ENCODE measurements around the gene DPP7.

The DPP7 gene

GRCh38 chr9:137114613-137115393 lies at the start of gene DPP7:
Gene DPP7, minus strand, starts transcription at chr9:137114733. Its CDS starts 20 bp downstream, at chr9:137114713.
- H3K4me3 Mint-ChIP-seq, result peak within 1 kb of the TSS; percentile 67
- DNase-seq (ENCODE audit: low spot score in 2 of 2) (peak; percentile 57 to 63), ATAC-seq (replicated peaks; ENCODE audit: extremely low read depth, poor library complexity, severe bottlenecking) (peak; percentile 94)
- no peaks in the 10 kb centered on the region for H3K4me1 Mint-ChIP-seq
- H3K27ac Mint-ChIP-seq (ENCODE audit: low read depth), result peak within 1 kb of the TSS; percentile 51
- peaks cover 14% of the 10 kb centered on the region for H3K36me3 Mint-ChIP-seq (ENCODE audit: insufficient read depth)
- H3K9me3 Mint-ChIP-seq, result no peaks in the 10 kb centered on the region
- no peaks in the 10 kb centered on the region for H3K27me3 Mint-ChIP-seq

GRCh38 chr9:137163805-137164204 lies 49.3 kb upstream of the DPP7 start:
- no peaks in the 10 kb centered on the region for H3K9me3 Mint-ChIP-seq
- peaks cover 8% of the 10 kb centered on the region for H3K36me3 Mint-ChIP-seq (ENCODE audit: insufficient read depth)
- DNase-seq (ENCODE audit: low spot score in 2 of 2), result no peak
- no peak for ATAC-seq (replicated peaks; ENCODE audit: extremely low read depth, poor library complexity, severe bottlenecking)
- peaks cover 8% of the 10 kb centered on the region for H3K4me1 Mint-ChIP-seq
- peaks cover 43% of the 10 kb centered on the region for H3K27me3 Mint-ChIP-seq
- H3K27ac Mint-ChIP-seq (ENCODE audit: low read depth), result no peak overlapping the region
- H3K4me3 Mint-ChIP-seq, result no peak overlapping the region

- no peak overlapping the region for H3K27ac Mint-ChIP-seq (ENCODE audit: low read depth)
- ATAC-seq (replicated peaks; ENCODE audit: extremely low read depth, poor library complexity, severe bottlenecking) (no peak), DNase-seq (ENCODE audit: low spot score in 2 of 2) (no peak)
- H3K9me3 Mint-ChIP-seq, result no peaks in the 10 kb centered on the region
- peaks cover 9% of the 10 kb centered on the region for H3K4me1 Mint-ChIP-seq
- H3K27me3 Mint-ChIP-seq, result peaks cover 48% of the 10 kb centered on the region
- H3K4me3 Mint-ChIP-seq, result no peak overlapping the region
- peaks cover 8% of the 10 kb centered on the region for H3K36me3 Mint-ChIP-seq (ENCODE audit: insufficient read depth)
Measured at GRCh38 chr9:137163365-137163715, 48.8 kb upstream of the DPP7 start.

DNA sequence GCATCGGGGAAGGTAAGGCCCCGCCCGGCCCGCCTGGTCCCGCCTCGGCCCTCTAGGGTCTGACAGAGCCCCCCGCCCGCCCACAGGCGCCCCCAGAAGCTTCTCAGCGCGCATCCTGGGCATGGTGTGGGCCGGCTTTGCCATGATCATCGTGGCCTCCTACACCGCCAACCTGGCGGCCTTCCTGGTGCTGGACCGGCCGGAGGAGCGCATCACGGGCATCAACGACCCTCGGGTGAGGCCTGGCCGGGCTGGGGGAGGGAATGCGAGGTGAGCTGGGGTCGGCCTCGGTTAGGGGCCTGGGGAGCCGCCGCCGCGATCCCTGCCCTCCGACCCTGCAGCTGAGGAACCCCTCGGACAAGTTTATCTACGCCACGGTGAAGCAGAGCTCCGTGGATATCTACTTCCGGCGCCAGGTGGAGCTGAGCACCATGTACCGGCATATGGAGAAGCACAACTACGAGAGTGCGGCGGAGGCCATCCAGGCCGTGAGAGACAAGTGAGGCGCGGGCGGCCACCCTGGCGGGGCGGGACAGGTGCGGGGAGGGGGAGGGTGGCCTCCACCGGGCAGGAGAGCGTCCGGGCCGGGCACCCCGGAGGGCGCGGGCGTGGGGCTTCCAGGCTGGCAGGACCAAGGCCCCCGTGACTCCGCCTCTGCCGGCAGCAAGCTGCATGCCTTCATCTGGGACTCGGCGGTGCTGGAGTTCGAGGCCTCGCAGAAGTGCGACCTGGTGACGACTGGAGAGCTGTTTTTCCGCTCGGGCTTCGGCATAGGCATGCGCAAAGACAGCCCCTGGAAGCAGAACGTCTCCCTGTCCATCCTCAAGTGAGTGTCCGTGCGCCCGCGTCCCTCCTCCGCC lies 48.2 kb upstream of the DPP7 start:
- Mint-ChIP-seq H3K4me3 (no peak overlapping the region), H3K9me3 (no peaks in the 10 kb centered on the region), H3K27ac (ENCODE audit: low read depth) (no peak overlapping the region), H3K4me1 (peaks cover 15% of the 10 kb centered on the region), H3K36me3 (ENCODE audit: insufficient read depth) (peaks cover 8% of the 10 kb centered on the region), H3K27me3 (peaks cover 54% of the 10 kb centered on the region)
- DNase-seq (ENCODE audit: low spot score in 2 of 2), result no peak
- ATAC-seq (replicated peaks; ENCODE audit: extremely low read depth, poor library complexity, severe bottlenecking), result no peak

GRCh38 chr9:137161558-137162486 lies 47.3 kb upstream of the DPP7 start:
- peaks cover 8% of the 10 kb centered on the region for H3K36me3 Mint-ChIP-seq (ENCODE audit: insufficient read depth)
- H3K4me1 Mint-ChIP-seq, result peaks cover 15% of the 10 kb centered on the region
- H3K9me3 Mint-ChIP-seq, result no peaks in the 10 kb centered on the region
- no peak overlapping the region for H3K4me3 Mint-ChIP-seq
- peaks cover 58% of the 10 kb centered on the region for H3K27me3 Mint-ChIP-seq
- no peak overlapping the region for H3K27ac Mint-ChIP-seq (ENCODE audit: low read depth)
- DNase-seq (ENCODE audit: low spot score in 2 of 2), result no peak
- ATAC-seq (replicated peaks; ENCODE audit: extremely low read depth, poor library complexity, severe bottlenecking), result no peak

DNA sequence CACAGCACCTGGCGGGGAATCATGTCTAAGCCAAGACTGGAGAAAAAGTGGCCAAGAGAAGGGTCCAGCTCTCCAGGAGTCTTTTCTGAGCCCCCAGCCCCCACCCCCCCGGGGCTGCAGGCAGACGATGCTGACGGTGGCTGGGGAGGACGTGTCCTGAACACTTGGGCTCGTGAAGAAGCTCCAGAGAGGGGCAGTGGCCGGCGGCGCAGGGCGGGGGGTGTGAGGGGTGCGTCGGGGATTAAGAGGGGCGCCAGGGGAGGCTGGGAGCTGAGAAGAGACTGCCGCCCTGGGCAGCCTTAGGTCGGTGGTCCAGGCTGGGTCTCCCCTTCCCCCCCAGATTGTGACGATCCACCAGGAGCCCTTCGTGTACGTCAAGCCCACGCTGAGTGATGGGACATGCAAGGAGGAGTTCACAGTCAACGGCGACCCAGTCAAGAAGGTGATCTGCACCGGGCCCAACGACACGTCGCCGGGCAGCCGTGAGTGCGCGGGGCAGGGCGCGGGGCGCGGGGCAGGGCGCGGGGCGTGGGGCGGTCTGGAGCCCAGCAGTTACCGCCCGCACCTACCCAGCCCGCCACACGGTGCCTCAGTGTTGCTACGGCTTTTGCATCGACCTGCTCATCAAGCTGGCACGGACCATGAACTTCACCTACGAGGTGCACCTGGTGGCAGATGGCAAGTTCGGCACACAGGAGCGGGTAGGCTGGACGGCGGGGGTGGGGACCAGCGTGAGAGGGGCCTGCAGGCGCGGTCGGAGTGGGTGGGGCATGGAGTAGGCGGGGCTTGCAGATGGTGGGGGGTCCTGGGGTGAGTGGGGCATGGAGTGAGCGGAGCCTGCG lies 46.4 kb upstream of the DPP7 start:
- Mint-ChIP-seq H3K4me3 (no peak overlapping the region), H3K9me3 (no peaks in the 10 kb centered on the region)
- no peak for ATAC-seq (replicated peaks; ENCODE audit: extremely low read depth, poor library complexity, severe bottlenecking)

DNA sequence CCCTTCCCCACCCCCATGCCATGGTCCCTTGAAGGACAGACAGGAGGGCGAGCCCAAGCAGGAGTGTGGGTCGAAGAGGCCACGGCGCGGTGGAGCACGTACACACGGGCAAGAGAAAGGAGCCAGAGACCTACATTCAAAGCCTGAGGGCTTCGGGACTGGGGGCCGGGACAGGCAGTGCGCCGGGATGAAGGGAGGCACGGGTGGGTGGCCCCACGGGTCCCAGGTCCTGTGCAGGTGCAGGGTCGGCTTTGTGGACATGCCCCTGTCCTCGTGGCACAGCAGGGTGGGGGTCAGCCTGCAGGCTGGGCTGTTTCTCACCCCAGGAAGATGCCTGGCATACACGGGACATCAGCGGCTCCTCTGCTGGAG lies 45.5 kb upstream of the DPP7 start:
- Mint-ChIP-seq H3K9me3 (no peaks in the 10 kb centered on the region), H3K27ac (ENCODE audit: low read depth) (no peak overlapping the region), H3K36me3 (ENCODE audit: insufficient read depth) (peaks cover 6% of the 10 kb centered on the region), H3K27me3 (peaks cover 40% of the 10 kb centered on the region), H3K4me1 (peaks cover 15% of the 10 kb centered on the region), H3K4me3 (no peak overlapping the region)
- no peak for DNase-seq (ENCODE audit: low spot score in 2 of 2)
- no peak for ATAC-seq (replicated peaks; ENCODE audit: extremely low read depth, poor library complexity, severe bottlenecking)

More for the DNA sequence above, 46.4 kb upstream of the DPP7 start:
- peaks cover 15% of the 10 kb centered on the region for H3K4me1 Mint-ChIP-seq
- no peak overlapping the region for H3K27ac Mint-ChIP-seq (ENCODE audit: low read depth)
- H3K36me3 Mint-ChIP-seq (ENCODE audit: insufficient read depth), result peaks cover 6% of the 10 kb centered on the region
- H3K27me3 Mint-ChIP-seq, result peaks cover 49% of the 10 kb centered on the region
- DNase-seq (ENCODE audit: low spot score in 2 of 2), result no peak

- ATAC-seq (replicated peaks; ENCODE audit: extremely low read depth, poor library complexity, severe bottlenecking) (no peak), DNase-seq (ENCODE audit: low spot score in 2 of 2) (no peak)
- Mint-ChIP-seq H3K27me3 (peaks cover 34% of the 10 kb centered on the region), H3K36me3 (ENCODE audit: insufficient read depth) (peaks cover 6% of the 10 kb centered on the region), H3K4me3 (peak overlapping the region; percentile 45), H3K9me3 (no peaks in the 10 kb centered on the region), H3K4me1 (peaks cover 15% of the 10 kb centered on the region), H3K27ac (ENCODE audit: low read depth) (no peak overlapping the region)
Measured at GRCh38 chr9:137159105-137160053, 44.8 kb upstream of the DPP7 start.

- DNase-seq (ENCODE audit: low spot score in 2 of 2) (no peak), ATAC-seq (replicated peaks; ENCODE audit: extremely low read depth, poor library complexity, severe bottlenecking) (no peak)
- no peaks in the 10 kb centered on the region for H3K9me3 Mint-ChIP-seq
- H3K27ac Mint-ChIP-seq (ENCODE audit: low read depth), result no peak overlapping the region
- H3K36me3 Mint-ChIP-seq (ENCODE audit: insufficient read depth), result peaks cover 6% of the 10 kb centered on the region
- peaks cover 31% of the 10 kb centered on the region for H3K27me3 Mint-ChIP-seq
- H3K4me1 Mint-ChIP-seq, result peaks cover 15% of the 10 kb centered on the region
- H3K4me3 Mint-ChIP-seq, result no peak overlapping the region
Measured at GRCh38 chr9:137158625-137159024, 44.1 kb upstream of the DPP7 start.

DNA sequence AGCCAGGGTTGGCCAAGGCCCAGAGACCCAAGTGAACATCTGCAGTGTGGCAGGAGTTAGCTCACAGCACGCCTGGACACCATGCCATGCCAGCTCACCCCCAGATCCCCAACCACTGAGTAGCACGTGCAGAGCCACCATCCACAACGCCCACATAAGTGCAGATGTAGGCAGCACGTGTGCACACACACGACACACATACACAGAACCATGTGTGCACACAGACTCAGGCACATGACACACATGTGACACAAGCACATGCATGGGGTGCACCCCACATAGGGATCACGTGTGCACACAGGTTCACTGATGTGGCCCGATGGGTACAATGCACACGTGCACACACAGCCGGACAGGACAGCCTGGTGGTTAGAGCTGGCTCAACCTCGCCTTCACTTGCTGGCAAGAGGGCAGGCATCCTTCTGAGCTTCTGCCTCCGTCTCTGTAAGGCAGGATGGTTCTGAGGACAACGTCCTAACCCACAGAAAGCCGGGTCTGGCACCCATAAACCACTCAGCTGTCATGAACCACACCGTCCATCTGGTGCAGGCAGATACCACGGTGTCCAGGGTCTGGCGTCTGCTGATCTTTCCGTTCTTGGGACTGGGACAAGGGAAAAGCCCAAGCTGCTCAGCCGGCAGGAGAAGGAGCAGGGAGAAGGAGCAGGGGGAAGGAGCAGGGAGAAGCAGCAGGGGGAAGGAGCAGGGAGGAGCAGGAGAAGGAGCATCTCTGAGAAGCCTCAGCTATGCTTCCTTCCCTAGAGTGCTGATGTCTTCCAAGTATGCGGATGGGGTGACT lies 43.3 kb upstream of the DPP7 start:
- Mint-ChIP-seq H3K27ac (ENCODE audit: low read depth) (no peak overlapping the region), H3K9me3 (no peaks in the 10 kb centered on the region), H3K36me3 (ENCODE audit: insufficient read depth) (peaks cover 3% of the 10 kb centered on the region), H3K4me1 (peaks cover 15% of the 10 kb centered on the region), H3K27me3 (peaks cover 31% of the 10 kb centered on the region), H3K4me3 (peak overlapping the region; percentile 21)
- ATAC-seq (replicated peaks; ENCODE audit: extremely low read depth, poor library complexity, severe bottlenecking) (no peak), DNase-seq (ENCODE audit: low spot score in 2 of 2) (no peak)
